Left renal pelvis (tissue), 4 donors: ENCODE measurements around the gene PKP2. TPM values are rescaled to one million over a fixed set of nuclear protein-coding genes. Genes with fewer than 3 reads are reported as not detected.
A peak's percentile ranks its signal among the peaks of the same experiment; 100 is the strongest.
"Not testable (repeated sequence)": the region's sequence is repeated elsewhere in the genome, so short reads cannot be mapped to it uniquely, and the experiment has no call there.

Experiments used
- DNase-seq, 4 donors: peaks; one replicate each; pipeline ENCODE4 v3.0.0-alpha.2; 2013; ENCODE audit warnings: low read depth in 4 of 4, low spot score in 3 of 4
- polyA plus RNA-seq, 4 donors: library from polyadenylated mRNA; unstranded; fragments of 120-200 nt; gene quantifications; one replicate each; pipeline ENCODE4 v1.2.1, GENCODE V29; 2013; ENCODE audit not compliant: insufficient read length in 4 of 4

Gene PKP2
- polyA plus RNA-seq, 4 donors: 21.5 to 52.8 (median 23.2) TPM

GRCh38 chr12:32897281-32897610 is 669 bp upstream of the PKP2 start:
- no peak for DNase-seq

- DNase-seq: peak in 1 of 4 donors; percentile 23
These were observed 717 bp downstream of the PKP2 start for GRCh38 chr12:32895688-32896431.

GRCh38 chr12:32894566-32894965 is 2.0 kb downstream of the PKP2 start:
- DNase-seq: no peak

DNA sequence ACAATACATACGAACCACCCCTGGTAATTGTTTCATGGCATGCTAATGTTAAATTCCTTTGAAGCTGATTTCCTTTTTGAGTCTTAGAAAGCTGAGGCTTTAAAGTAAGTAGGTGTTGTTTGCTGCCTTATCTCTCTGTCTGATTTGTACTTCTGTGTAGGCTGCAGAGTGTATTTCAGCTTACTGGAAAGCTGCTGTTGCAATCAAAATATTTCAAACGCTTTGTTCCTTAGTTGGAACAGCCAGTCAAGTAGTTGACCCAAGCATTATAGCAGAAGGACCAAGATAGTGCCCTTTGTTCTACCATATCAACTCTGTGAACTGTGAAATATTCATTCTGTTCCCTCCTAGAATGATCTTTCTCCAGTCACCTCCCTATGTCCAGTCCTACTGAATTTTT is 3.1 kb downstream of the PKP2 start:
- DNase-seq: no peak

GRCh38 chr12:32893043-32893442 is 3.5 kb downstream of the PKP2 start:
- peak in 2 of 4 donors; percentile 18 to 19 for DNase-seq

- DNase-seq: not testable (repeated sequence)
These were observed 4.2 kb downstream of the PKP2 start for GRCh38 chr12:32892369-32892768.

DNA sequence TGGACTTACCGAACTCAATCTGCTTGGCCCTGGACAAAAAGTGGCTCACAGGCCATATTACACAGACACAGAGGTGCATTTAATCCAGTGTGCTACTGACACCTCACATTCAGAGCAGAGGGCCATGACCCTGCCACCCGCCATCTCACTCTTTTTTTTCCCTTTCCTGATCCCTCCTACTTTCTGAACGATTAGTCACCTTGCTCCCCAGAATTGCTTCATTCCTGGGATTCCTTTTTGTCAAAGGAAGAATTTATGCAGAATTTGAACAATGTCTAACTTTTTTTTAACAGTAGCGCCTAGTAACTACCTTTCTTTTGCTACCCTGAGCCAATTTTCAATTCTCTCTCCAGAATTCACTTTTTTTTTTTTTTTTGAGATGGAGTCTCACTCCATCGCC is 4.6 kb downstream of the PKP2 start:
- DNase-seq: no peak

DNA sequence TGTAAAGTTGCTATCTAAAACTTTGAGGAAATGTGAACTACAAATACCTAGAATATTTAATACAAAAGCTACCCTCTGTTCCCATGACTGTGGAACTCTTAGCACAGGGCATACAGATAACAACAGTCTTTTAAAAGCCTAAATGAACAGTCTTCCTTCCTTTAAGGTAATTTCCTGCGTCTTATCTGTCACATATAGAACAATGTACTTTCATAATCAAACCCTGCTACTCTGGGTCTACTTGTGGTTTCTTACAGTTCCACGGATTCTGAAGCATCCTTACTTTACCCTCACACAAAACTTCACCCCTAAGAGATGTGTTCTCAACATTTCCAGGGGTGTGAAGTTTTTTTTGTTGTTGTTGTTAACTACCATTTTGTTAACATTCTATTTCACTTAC is 5.1 kb downstream of the PKP2 start:
- no peak for DNase-seq

DNA sequence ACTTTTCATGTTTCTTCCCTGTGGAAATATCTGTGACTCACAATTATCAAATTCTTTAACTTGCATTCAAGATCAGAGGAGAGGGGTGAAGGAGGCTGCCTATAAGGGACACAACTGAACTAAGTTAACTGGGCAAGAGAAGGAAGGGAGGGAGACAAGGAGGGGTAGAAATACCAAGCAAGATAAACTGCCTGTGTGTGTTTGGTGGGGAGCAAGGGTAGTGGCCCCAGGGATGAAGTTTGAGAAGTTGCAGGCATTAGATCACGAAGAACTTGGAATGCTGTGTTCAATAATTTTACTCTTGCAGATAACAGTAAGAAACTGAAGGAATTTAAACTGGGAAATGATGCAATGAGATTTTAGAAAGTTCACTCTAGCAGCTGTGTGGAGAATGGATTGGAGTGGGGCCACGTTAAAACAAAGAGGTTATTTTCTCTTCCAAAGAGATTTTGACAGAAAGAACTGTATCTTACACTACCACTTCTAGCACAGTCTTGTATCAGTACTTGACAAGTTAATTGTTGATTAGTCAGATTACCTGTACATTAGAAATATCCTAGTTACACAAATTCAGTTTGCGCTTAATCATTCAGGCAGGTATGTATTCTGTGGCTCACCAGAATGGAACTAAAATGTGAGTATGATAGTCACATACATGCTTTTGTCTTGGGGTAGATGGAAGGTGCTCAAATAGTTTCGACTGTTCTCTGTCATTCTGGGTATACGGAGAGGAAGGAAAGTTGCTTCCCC is 7.4 kb downstream of the PKP2 start:
- DNase-seq: no peak

DNA sequence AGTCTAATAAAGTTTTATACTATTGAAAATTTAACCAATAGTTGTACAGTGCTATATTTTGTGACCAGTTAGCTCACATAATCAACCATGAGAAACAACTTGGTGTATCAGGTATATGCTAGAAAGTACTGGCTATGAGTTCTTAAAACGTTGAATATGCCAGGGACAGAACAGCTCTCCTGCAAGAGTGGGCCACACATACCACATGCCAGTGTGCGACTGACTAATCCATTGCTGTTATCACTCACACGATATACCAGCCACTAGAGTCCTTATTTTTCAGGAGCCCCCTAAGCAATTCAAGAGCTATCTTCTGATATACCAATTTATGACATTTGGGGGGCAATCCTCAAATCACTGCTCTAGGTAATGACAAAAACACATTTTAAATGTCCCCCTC is 9.5 kb downstream of the PKP2 start:
- no peak for DNase-seq

GRCh38 chr12:32885831-32886230 is 10.7 kb downstream of the PKP2 start:
- DNase-seq: no peak

- no peak for DNase-seq
These were observed 11.6 kb downstream of the PKP2 start for GRCh38 chr12:32884962-32885361.

DNA sequence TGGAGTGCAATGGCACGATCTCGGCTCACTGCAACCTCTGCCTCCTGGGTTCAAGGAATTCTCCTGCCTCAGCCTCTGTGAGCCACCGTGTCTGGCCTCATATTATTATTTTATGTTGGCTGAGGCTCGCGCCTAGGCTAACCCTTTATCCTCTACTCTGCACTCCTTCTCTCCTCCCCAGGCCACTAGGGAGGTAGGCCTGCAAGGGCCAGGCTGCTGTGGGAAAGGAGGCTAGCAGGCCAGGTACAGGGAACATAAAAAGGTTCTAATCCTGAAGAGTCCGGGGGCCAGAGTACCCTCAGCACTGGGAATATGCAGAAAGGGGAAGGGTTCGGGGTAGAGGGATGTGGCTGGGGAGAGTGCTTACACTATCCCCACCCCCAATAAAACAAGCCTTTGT is 14.9 kb downstream of the PKP2 start:
- no peak for DNase-seq

GRCh38 chr12:32881107-32881506 is 15.5 kb downstream of the PKP2 start:
- DNase-seq: no peak

GRCh38 chr12:32879066-32879465 is 17.5 kb downstream of the PKP2 start:
- not testable (repeated sequence) for DNase-seq

DNA sequence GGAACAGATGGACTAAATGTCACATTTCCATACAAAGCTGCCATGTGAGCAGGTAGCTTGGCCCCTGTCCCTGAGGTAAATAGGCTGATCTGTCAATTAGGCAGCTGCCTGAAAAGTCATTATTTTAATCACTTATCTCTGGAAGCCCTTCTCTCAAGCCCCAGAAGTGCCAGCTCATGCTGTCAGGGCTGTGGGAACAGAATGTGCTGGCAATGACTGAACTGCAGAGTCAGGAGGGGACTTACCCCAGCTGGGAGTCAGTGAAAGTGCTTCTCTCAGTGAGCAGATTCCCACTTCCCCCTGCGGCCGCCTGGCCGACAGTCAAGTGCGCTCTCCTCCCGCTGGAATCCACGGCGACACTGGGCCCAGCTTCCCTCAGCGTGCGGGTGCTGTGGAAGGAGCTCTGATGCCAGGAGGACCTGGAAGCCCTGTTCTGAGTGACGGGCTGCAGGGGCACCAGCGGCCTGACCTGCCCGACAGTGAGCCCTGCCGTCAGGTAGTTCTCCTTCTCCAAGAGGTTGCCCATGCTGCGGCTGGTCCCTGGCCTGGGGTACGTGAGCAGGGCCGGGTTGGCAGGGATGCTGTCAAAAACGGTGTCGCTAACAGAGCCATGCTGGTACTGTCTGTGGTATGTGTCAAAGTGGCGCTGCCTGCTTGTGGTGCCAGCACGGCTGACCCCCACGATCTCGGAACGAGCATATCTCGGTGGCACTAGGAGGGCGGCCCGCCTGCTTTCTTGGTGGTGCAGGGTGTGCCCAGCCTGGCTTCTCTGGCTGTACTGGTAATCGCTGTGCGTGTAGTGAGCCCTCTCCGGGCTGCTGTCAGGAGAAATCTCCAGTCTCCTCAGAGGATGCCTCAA is 18.7 kb downstream of the PKP2 start:
- DNase-seq: no peak

GRCh38 chr12:32876004-32876403 is 20.6 kb downstream of the PKP2 start:
- DNase-seq: no peak

- DNase-seq: no peak
These were observed 21.6 kb downstream of the PKP2 start for GRCh38 chr12:32874975-32875374.

GRCh38 chr12:32874078-32874477 is 22.5 kb downstream of the PKP2 start:
- DNase-seq: no peak

GRCh38 chr12:32872416-32872815 is 24.2 kb downstream of the PKP2 start:
- not testable (repeated sequence) for DNase-seq

DNA sequence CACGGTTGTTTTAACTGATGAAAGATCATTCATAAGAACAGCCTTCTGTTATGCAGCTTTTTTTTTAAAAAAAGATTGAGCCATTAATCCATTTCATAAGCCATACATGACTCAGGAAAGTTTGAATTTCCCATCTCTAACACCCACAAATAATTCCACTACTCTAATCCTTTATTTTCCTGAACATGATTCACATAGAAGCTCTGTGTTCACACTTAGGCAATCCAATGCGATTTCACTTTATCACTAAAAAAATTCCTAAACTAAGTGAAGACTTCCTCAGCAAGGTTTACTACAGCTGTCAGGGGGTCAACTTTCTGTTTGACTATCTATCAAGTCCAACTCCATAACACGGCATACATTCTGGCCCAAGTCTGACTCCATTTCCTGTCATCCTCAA is 25.9 kb downstream of the PKP2 start:
- DNase-seq: no peak
